ENCODE measurements around the gene TBC1D20. TPM values are rescaled to one million over a fixed set of nuclear protein-coding genes. Genes with fewer than 3 reads are reported as not detected.
"Not testable (repeated sequence)": the region's sequence is repeated elsewhere in the genome, so short reads cannot be mapped to it uniquely, and the experiment has no call there.

Gene TBC1D20
- total and polyA plus RNA-seq, 9 donors, result 23.6 to 37.8 (median 29.6) TPM

GRCh38 chr20:476561-477249 is 14.4 kb upstream of the TBC1D20 start:
- 97% methylated on average over 5 of the region's 6 CpGs for WGBS (ENCODE audit: insufficient coverage)
- not testable (repeated sequence) for H3K27ac ChIP-seq (ENCODE audit: low read length)

DNA sequence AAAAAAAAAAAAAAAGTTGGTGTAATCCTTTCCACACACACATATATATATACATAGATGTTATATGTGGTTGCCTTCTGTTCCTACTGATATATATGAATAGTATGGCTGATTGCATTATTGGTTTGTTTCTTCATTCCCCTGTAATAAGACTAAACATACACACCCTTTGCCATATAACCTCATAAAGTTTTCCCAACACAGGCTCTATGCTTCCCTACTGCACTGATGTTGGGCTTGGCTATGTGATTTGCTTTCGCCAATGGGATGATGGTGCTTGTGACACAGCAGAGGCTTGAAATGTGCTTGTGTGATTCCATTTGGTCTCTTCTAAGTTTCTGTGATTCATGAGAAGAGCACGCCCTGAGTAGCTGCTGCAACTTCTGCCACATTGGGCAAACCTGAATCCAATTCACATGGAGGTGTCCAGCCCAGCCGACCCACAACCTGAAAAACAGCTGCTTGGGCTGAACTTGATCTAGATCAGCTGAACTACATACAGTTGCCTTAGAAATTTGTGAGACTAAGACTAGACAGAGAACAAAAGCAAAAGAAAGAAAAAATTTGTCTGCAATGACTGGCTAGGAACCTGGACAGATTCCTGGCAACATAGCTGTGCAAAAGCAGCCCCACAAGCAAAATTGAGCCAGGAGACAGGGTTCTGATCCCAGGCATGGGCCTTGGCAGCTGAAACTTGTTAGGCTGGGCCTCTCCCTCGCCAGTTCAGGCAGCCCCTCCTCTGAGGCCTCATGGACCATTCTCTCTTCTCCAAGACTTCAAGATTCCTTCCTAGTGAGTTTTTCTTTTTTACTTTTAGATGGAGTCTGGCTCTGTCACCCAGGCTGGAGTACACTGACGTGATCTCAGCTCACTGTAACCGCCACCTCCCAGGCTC is 13.4 kb upstream of the TBC1D20 start:
- H3K27ac ChIP-seq (ENCODE audit: low read length), result peak overlapping the region; percentile 42

More at GRCh38 chr20:476561-477249, 14.4 kb upstream of the TBC1D20 start:
- H3K4me1 ChIP-seq (ENCODE audit: control insufficient read depth, insufficient read depth, low read length); DNase-seq; H3K4me3 ChIP-seq (ENCODE audit: low read length); H3K9me3 ChIP-seq (replicated peaks; ENCODE audit: control insufficient read depth, low read depth, low read length); H3K27me3 ChIP-seq (ENCODE audit: control insufficient read depth, insufficient read depth, low read length): not testable (repeated sequence)
- H3K36me3 ChIP-seq (ENCODE audit: control insufficient read depth, insufficient read depth, low read length), result peaks cover 35% of the 10 kb centered on the region

GRCh38 chr20:474581-474980 is 12.2 kb upstream of the TBC1D20 start:
- Histone ChIP-seq H3K27me3 (ENCODE audit: control insufficient read depth, insufficient read depth, low read length) (no peaks in the 10 kb centered on the region), H3K9me3 (replicated peaks; ENCODE audit: control insufficient read depth, low read depth, low read length) (no peaks in the 10 kb centered on the region), H3K36me3 (ENCODE audit: control insufficient read depth, insufficient read depth, low read length) (peaks cover 24% of the 10 kb centered on the region), H3K27ac (ENCODE audit: low read length) (no peak overlapping the region), H3K4me1 (ENCODE audit: control insufficient read depth, insufficient read depth, low read length) (peaks cover 7% of the 10 kb centered on the region), H3K4me3 (ENCODE audit: low read length) (no peak overlapping the region)
- 100% methylated on average over 1 of the region's 2 CpGs for WGBS (ENCODE audit: insufficient coverage)
- peak; percentile 31 for DNase-seq

More for the DNA sequence above, 13.4 kb upstream of the TBC1D20 start:
- H3K27me3 ChIP-seq (ENCODE audit: control insufficient read depth, insufficient read depth, low read length), result no peaks in the 10 kb centered on the region
- H3K4me3 ChIP-seq (ENCODE audit: low read length), result no peak overlapping the region
- WGBS (ENCODE audit: insufficient coverage), result 60% methylated on average over 5 of the region's 6 CpGs
- H3K4me1 ChIP-seq (ENCODE audit: control insufficient read depth, insufficient read depth, low read length), result peaks cover 7% of the 10 kb centered on the region
- peak; percentile 42 for DNase-seq
- peaks cover 26% of the 10 kb centered on the region for H3K36me3 ChIP-seq (ENCODE audit: control insufficient read depth, insufficient read depth, low read length)
- no peaks in the 10 kb centered on the region for H3K9me3 ChIP-seq (replicated peaks; ENCODE audit: control insufficient read depth, low read depth, low read length)

DNA sequence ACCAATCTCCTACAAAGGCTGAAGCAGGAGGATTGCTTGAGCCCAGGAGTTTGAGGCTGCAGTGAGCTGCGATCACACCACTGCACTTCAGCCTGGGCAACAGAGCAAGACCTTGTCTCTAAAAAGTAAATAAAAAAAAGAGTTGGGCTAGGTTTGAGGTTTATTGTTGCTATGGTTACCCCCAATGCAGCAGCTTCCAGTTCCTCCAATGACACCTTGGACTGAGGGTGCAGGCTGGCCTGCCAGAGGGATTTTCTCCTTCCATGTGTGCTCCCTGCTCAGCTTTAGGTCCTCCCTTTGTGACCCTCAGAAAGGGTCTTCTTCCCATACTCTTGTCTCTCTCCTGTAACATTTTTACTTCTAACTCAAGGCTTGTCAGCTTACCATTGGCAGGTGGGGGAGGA is 10.6 kb upstream of the TBC1D20 start:
- no peak overlapping the region for H3K4me3 ChIP-seq (ENCODE audit: low read length)
- DNase-seq, result no peak
- H3K4me1 ChIP-seq (ENCODE audit: control insufficient read depth, insufficient read depth, low read length), result peaks cover 7% of the 10 kb centered on the region
- H3K27me3 ChIP-seq (ENCODE audit: control insufficient read depth, insufficient read depth, low read length), result no peaks in the 10 kb centered on the region
- H3K9me3 ChIP-seq (replicated peaks; ENCODE audit: control insufficient read depth, low read depth, low read length), result no peaks in the 10 kb centered on the region
- no CpG with 5 or more reads among the region's 1 CpG for WGBS (ENCODE audit: insufficient coverage)
- H3K27ac ChIP-seq (ENCODE audit: low read length), result no peak overlapping the region
- H3K36me3 ChIP-seq (ENCODE audit: control insufficient read depth, insufficient read depth, low read length), result peaks cover 14% of the 10 kb centered on the region

GRCh38 chr20:472137-472846 is 10.0 kb upstream of the TBC1D20 start:
- peaks cover 7% of the 10 kb centered on the region for H3K4me1 ChIP-seq (ENCODE audit: control insufficient read depth, insufficient read depth, low read length)
- H3K4me3 ChIP-seq (ENCODE audit: low read length), result no peak overlapping the region
- DNase-seq, result no peak
- no peaks in the 10 kb centered on the region for H3K27me3 ChIP-seq (ENCODE audit: control insufficient read depth, insufficient read depth, low read length)
- no peak overlapping the region for H3K27ac ChIP-seq (ENCODE audit: low read length)
- peaks cover 2% of the 10 kb centered on the region for H3K9me3 ChIP-seq (replicated peaks; ENCODE audit: control insufficient read depth, low read depth, low read length)
- WGBS (ENCODE audit: insufficient coverage), result 91% methylated on average over 7 of the region's 9 CpGs
- H3K36me3 ChIP-seq (ENCODE audit: control insufficient read depth, insufficient read depth, low read length), result peaks cover 9% of the 10 kb centered on the region

- DNase-seq, result no peak
- no peak overlapping the region for H3K27ac ChIP-seq (ENCODE audit: low read length)
- 75% methylated on average over 3 of the region's 8 CpGs for WGBS (ENCODE audit: insufficient coverage)
- peaks cover 2% of the 10 kb centered on the region for H3K9me3 ChIP-seq (replicated peaks; ENCODE audit: control insufficient read depth, low read depth, low read length)
- H3K27me3 ChIP-seq (ENCODE audit: control insufficient read depth, insufficient read depth, low read length), result no peaks in the 10 kb centered on the region
- peaks cover 6% of the 10 kb centered on the region for H3K36me3 ChIP-seq (ENCODE audit: control insufficient read depth, insufficient read depth, low read length)
- no peaks in the 10 kb centered on the region for H3K4me1 ChIP-seq (ENCODE audit: control insufficient read depth, insufficient read depth, low read length)
- no peak overlapping the region for H3K4me3 ChIP-seq (ENCODE audit: low read length)
These were observed 7.6 kb upstream of the TBC1D20 start for GRCh38 chr20:469746-470490.

- Histone ChIP-seq H3K9me3 (replicated peaks; ENCODE audit: control insufficient read depth, low read depth, low read length) (peaks cover 2% of the 10 kb centered on the region), H3K4me3 (ENCODE audit: low read length) (no peak overlapping the region), H3K36me3 (ENCODE audit: control insufficient read depth, insufficient read depth, low read length) (no peaks in the 10 kb centered on the region), H3K4me1 (ENCODE audit: control insufficient read depth, insufficient read depth, low read length) (peaks cover 4% of the 10 kb centered on the region), H3K27ac (ENCODE audit: low read length) (no peak overlapping the region), H3K27me3 (ENCODE audit: control insufficient read depth, insufficient read depth, low read length) (peaks cover 2% of the 10 kb centered on the region)
- WGBS (ENCODE audit: insufficient coverage), result 92% methylated on average over 6 of the region's 7 CpGs
- DNase-seq, result no peak
These were observed 5.4 kb upstream of the TBC1D20 start for GRCh38 chr20:467755-468154.

GRCh38 chr20:461254-462198 is 807 bp downstream of the TBC1D20 start:
- peaks cover 4% of the 10 kb centered on the region for H3K36me3 ChIP-seq (ENCODE audit: control insufficient read depth, insufficient read depth, low read length)
- H3K27me3 ChIP-seq (ENCODE audit: control insufficient read depth, insufficient read depth, low read length), result peaks cover 2% of the 10 kb centered on the region
- peaks cover 15% of the 10 kb centered on the region for H3K4me1 ChIP-seq (ENCODE audit: control insufficient read depth, insufficient read depth, low read length)
- H3K27ac ChIP-seq (ENCODE audit: low read length), result peak overlapping the region; percentile 87
- H3K9me3 ChIP-seq (replicated peaks; ENCODE audit: control insufficient read depth, low read depth, low read length), result no peaks in the 10 kb centered on the region
- peak; percentile 60 for DNase-seq
- H3K4me3 ChIP-seq (ENCODE audit: low read length), result peak overlapping the region; percentile 88
- WGBS (ENCODE audit: insufficient coverage), result 5% methylated on average over 51 of the region's 60 CpGs

- Histone ChIP-seq H3K9me3 (replicated peaks; ENCODE audit: control insufficient read depth, low read depth, low read length) (no peaks in the 10 kb centered on the region), H3K27ac (ENCODE audit: low read length) (no peak overlapping the region), H3K4me3 (ENCODE audit: low read length) (no peak overlapping the region), H3K4me1 (ENCODE audit: control insufficient read depth, insufficient read depth, low read length) (peaks cover 15% of the 10 kb centered on the region), H3K27me3 (ENCODE audit: control insufficient read depth, insufficient read depth, low read length) (peaks cover 2% of the 10 kb centered on the region), H3K36me3 (ENCODE audit: control insufficient read depth, insufficient read depth, low read length) (peaks cover 4% of the 10 kb centered on the region)
- peak; percentile 42 for DNase-seq
- no CpG with 5 or more reads among the region's 2 CpGs for WGBS (ENCODE audit: insufficient coverage)
These were observed 1.6 kb downstream of the TBC1D20 start for GRCh38 chr20:460707-461106.
